HepG2 (cell line): ENCODE measurements around the gene EPS8L3. TPM values are rescaled to one million over a fixed set of nuclear protein-coding genes. Genes with fewer than 3 reads are reported as not detected.
A peak's percentile ranks its signal among the peaks of the same experiment; 100 is the strongest.

Source experiments
- AHDC1 ChIP-seq: sonication (generic); formaldehyde crosslinking; IDR thresholded peaks from 2 replicates; pipeline ENCODE4 v1.5.1; 2020; ENCODE audit warnings: mild to moderate bottlenecking, missing genetic modification reagents, borderline replicate concordance
- MAF1 ChIP-seq: sonication (generic); formaldehyde crosslinking; IDR thresholded peaks from 2 replicates; pipeline ENCODE4 v1.5.0; 2020; ENCODE audit warnings: missing genetic modification reagents, borderline replicate concordance
- MEIS1 ChIP-seq: sonication (generic); formaldehyde crosslinking; IDR thresholded peaks from 2 replicates; pipeline ENCODE4 v1.9.0; 2021; ENCODE audit warnings: mild to moderate bottlenecking, missing genetic modification reagents, moderate library complexity, borderline replicate concordance
- MYC ChIP-seq: sonication (generic); formaldehyde crosslinking; IDR thresholded peaks from 2 replicates; pipeline ENCODE4 v1.9.0; 2021; ENCODE audit warnings: missing genetic modification reagents, borderline replicate concordance
- NFATC3 ChIP-seq: sonication (generic); formaldehyde crosslinking; IDR thresholded peaks from 2 replicates; pipeline ENCODE4 v1.5.1; 2020; ENCODE audit warnings: mild to moderate bottlenecking, missing genetic modification reagents
- PRMT3 ChIP-seq: sonication (generic); formaldehyde crosslinking; IDR thresholded peaks from 2 replicates; pipeline ENCODE4 v1.8.1; 2022; ENCODE audit warnings: low read depth, mild to moderate bottlenecking, moderate library complexity, missing genetic modification reagents, borderline replicate concordance
- SP5 ChIP-seq: IDR thresholded peaks from 2 replicates; pipeline ENCODE4 v1.6.1; 2016; ENCODE audit warnings: low read depth, borderline replicate concordance
- TBX2 ChIP-seq: sonication (generic); formaldehyde crosslinking; IDR thresholded peaks from 2 replicates; pipeline ENCODE4 v1.5.0; 2020; ENCODE audit warnings: missing genetic modification reagents, mild to moderate bottlenecking, borderline replicate concordance
- YY1 ChIP-seq: IDR thresholded peaks from 2 replicates; pipeline ENCODE4 v1.6.1; 2011; ENCODE audit warnings: low read length, low read depth, moderate library complexity, mild to moderate bottlenecking; ENCODE audit not compliant: insufficient read depth, insufficient replicate concordance
- ZFP36L1 ChIP-seq: sonication (generic); formaldehyde crosslinking; IDR thresholded peaks from 2 replicates; pipeline ENCODE4 v1.8.0; 2022; ENCODE audit warnings: mild to moderate bottlenecking, missing genetic modification reagents, moderate library complexity
- ZNF788 ChIP-seq: sonication (generic); formaldehyde crosslinking; IDR thresholded peaks from 2 replicates; pipeline ENCODE4 v1.5.0; 2020; ENCODE audit warnings: mild to moderate bottlenecking, missing genetic modification reagents, borderline replicate concordance
- ZNF792 ChIP-seq: IDR thresholded peaks from 2 replicates; pipeline ENCODE4 v1.6.1; 2016
- polyA plus RNA-seq, 8 experiments: library from polyadenylated mRNA; depleted of rRNA in 3 of 8; stranded (reverse) in 7 of 8; unstranded in 1 of 8; fragments of >200 nt; fragmentation: Illumina TruSeq in 4 of 8; extraction: Trizol in 4 of 8; gene quantifications; 2 replicates each; pipeline versions ENCODE4 v1.2.1 to v1.2.3, GENCODE V29; 2011 to 2016; ENCODE audit warnings: low read depth in 4 of 8, missing spikeins in 1 of 8, mixed read lengths in 1 of 8; ENCODE audit not compliant: insufficient read depth in 1 of 8
- total RNA-seq, 5 experiments: library from RNA; depleted of rRNA; stranded (reverse); fragments of >200 nt; fragmentation: Illumina TruSeq; extraction: Trizol; gene quantifications; 2 replicates each; pipeline ENCODE4 v1.2.3, GENCODE V29; 2016; ENCODE audit warnings: low read depth in 1 of 5
- TF ChIP-seq, protein P1 (sequence below): sonication (generic); formaldehyde crosslinking; IDR thresholded peaks from 2 replicates; pipeline ENCODE4 v1.5.0; 2020; ENCODE audit warnings: mild to moderate bottlenecking, missing genetic modification reagents, borderline replicate concordance

EPS8L3 gene
- total and polyA plus RNA-seq, 2 of the 13 experiments (the other 11 are each of a cell fraction or from before 2014, with no cell fraction given), result 18.2 to 106 TPM

GRCh38 chr1:109739738-109740614 lies 23.7 kb downstream of the EPS8L3 start (continued):
- TF ChIP-seq ZNF792 (peak; percentile 10; the same call in 1 of the 2 replicates), YY1 (peak; percentile 60), NFATC3 (CRISPR knock-in tag) (0 out of 2 replicates have a peak, but pooled peaks have one; percentile 27), MEIS1 (CRISPR knock-in tag) (peak; percentile 76), AHDC1 (CRISPR knock-in tag) (0 out of 2 replicates have a peak, but pooled peaks have one; percentile 40), MAF1 (CRISPR knock-in tag) (peak; percentile 61; the same call in 1 of the 2 replicates), PRMT3 (CRISPR knock-in tag) (no peak), SP5 (peak; percentile 66), MYC (peak; percentile 54; the same call in 1 of the 2 replicates), ZFP36L1 (CRISPR knock-in tag) (0 out of 2 replicates have a peak, but pooled peaks have one; percentile 49), ZNF788 (CRISPR knock-in tag) (peak; percentile 68; the same call in 1 of the 2 replicates), TBX2 (peak; percentile 71; the same call in 1 of the 2 replicates)
- TF ChIP-seq, protein P1, sequence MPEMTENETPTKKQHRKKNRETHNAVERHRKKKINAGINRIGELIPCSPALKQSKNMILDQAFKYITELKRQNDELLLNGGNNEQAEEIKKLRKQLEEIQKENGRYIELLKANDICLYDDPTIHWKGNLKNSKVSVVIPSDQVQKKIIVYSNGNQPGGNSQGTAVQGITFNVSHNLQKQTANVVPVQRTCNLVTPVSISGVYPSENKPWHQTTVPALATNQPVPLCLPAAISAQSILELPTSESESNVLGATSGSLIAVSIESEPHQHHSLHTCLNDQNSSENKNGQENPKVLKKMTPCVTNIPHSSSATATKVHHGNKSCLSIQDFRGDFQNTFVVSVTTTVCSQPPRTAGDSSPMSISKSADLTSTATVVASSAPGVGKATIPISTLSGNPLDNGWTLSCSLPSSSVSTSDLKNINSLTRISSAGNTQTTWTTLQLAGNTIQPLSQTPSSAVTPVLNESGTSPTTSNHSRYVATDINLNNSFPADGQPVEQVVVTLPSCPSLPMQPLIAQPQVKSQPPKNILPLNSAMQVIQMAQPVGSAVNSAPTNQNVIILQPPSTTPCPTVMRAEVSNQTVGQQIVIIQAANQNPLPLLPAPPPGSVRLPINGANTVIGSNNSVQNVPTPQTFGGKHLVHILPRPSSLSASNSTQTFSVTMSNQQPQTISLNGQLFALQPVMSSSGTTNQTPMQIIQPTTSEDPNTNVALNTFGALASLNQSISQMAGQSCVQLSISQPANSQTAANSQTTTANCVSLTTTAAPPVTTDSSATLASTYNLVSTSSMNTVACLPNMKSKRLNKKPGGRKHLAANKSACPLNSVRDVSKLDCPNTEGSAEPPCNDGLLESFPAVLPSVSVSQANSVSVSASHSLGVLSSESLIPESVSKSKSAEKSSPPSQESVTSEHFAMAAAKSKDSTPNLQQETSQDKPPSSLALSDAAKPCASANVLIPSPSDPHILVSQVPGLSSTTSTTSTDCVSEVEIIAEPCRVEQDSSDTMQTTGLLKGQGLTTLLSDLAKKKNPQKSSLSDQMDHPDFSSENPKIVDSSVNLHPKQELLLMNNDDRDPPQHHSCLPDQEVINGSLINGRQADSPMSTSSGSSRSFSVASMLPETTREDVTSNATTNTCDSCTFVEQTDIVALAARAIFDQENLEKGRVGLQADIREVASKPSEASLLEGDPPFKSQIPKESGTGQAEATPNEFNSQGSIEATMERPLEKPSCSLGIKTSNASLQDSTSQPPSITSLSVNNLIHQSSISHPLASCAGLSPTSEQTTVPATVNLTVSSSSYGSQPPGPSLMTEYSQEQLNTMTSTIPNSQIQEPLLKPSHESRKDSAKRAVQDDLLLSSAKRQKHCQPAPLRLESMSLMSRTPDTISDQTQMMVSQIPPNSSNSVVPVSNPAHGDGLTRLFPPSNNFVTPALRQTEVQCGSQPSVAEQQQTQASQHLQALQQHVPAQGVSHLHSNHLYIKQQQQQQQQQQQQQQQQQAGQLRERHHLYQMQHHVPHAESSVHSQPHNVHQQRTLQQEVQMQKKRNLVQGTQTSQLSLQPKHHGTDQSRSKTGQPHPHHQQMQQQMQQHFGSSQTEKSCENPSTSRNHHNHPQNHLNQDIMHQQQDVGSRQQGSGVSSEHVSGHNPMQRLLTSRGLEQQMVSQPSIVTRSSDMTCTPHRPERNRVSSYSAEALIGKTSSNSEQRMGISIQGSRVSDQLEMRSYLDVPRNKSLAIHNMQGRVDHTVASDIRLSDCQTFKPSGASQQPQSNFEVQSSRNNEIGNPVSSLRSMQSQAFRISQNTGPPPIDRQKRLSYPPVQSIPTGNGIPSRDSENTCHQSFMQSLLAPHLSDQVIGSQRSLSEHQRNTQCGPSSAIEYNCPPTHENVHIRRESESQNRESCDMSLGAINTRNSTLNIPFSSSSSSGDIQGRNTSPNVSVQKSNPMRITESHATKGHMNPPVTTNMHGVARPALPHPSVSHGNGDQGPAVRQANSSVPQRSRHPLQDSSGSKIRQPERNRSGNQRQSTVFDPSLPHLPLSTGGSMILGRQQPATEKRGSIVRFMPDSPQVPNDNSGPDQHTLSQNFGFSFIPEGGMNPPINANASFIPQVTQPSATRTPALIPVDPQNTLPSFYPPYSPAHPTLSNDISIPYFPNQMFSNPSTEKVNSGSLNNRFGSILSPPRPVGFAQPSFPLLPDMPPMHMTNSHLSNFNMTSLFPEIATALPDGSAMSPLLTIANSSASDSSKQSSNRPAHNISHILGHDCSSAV, result no peak
- TF ChIP-seq, all 625 proteins: peak for 179
